ENCODE results near the gene MTG1. TPM values are rescaled to one million over a fixed set of nuclear protein-coding genes. Genes with fewer than 3 reads are reported as not detected.

MTG1 gene
- total and polyA plus RNA-seq, 2 donors (not counting 1 experiment from before 2014, with no cell fraction given) = 23.9 to 25.3 TPM

DNA sequence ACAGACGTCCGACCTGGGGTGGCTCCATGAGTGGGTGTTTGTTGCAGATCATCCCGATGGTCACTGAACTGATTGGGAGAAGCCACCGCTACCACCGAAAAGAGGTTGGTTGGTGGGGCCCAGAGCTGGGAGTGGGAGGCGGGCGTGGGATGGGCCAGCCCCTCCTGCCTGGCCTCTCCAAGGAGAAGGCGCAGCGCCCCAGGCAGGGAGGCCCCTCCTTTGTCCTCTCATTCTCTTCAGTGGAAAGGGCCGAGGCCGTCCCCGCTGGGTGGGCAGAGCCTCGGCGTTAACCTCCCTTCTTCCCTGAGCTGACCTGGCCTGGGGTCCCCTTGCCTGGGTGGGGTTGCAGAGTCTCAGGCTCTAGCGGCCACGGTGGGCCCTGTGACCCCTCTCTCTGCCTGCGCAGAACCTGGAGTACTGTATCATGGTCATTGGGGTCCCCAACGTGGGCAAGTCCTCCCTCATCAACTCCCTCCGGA is 5.2 kb downstream of the MTG1 start:
- Histone ChIP-seq H3K27me3 (ENCODE audit: control insufficient read depth, insufficient read depth, low read length) (no peaks in the 10 kb centered on the region), H3K27ac (ENCODE audit: insufficient read depth, low read length) (no peak overlapping the region), H3K4me3 (replicated peaks in 1 of 4; ENCODE audit: control extremely low read depth in 1 of 4, insufficient read depth in 1 of 4, low read depth in 3 of 4, low read length in 4 of 4) (no peak overlapping the region), H3K4me2 (ENCODE audit: extremely low read depth, insufficient read depth, low read length) (no peak overlapping the region), H3K79me2 (ENCODE audit: control insufficient read depth, insufficient read depth, low read length) (peaks cover 34% of the 10 kb centered on the region), H3K9me3 (ENCODE audit: control insufficient read depth, insufficient read depth, low read depth, low read length) (no peaks in the 10 kb centered on the region), H4K20me1 (ENCODE audit: control insufficient read depth, extremely low read depth, insufficient read depth, low read length) (no peaks in the 10 kb centered on the region), H3K36me3 (ENCODE audit: control insufficient read depth, insufficient read depth, low read length) (peaks cover 24% of the 10 kb centered on the region), H3K9ac (ENCODE audit: insufficient read depth, low read length) (no peak overlapping the region), H2AFZ (ENCODE audit: low read length) (no peak overlapping the region), H3K4me1 (ENCODE audit: control insufficient read depth, extremely low read depth, insufficient read depth, low read length) (no peaks in the 10 kb centered on the region)
- DNase-seq (ENCODE audit: low read depth in 2 of 2) = no peak
- TF ChIP-seq EZH2 (IDR thresholded peaks at IDR 0.05; ENCODE audit: low read length, missing control alignments) = no peak
- TF ChIP-seq, protein P1, sequence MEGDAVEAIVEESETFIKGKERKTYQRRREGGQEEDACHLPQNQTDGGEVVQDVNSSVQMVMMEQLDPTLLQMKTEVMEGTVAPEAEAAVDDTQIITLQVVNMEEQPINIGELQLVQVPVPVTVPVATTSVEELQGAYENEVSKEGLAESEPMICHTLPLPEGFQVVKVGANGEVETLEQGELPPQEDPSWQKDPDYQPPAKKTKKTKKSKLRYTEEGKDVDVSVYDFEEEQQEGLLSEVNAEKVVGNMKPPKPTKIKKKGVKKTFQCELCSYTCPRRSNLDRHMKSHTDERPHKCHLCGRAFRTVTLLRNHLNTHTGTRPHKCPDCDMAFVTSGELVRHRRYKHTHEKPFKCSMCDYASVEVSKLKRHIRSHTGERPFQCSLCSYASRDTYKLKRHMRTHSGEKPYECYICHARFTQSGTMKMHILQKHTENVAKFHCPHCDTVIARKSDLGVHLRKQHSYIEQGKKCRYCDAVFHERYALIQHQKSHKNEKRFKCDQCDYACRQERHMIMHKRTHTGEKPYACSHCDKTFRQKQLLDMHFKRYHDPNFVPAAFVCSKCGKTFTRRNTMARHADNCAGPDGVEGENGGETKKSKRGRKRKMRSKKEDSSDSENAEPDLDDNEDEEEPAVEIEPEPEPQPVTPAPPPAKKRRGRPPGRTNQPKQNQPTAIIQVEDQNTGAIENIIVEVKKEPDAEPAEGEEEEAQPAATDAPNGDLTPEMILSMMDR (conservative IDR thresholded peaks at IDR 0.05 in 1 of 2, IDR thresholded peaks at IDR 0.05 in 1 of 2; ENCODE audit: low read depth in 1 of 2, low read length in 2 of 2) = no peak

DNA sequence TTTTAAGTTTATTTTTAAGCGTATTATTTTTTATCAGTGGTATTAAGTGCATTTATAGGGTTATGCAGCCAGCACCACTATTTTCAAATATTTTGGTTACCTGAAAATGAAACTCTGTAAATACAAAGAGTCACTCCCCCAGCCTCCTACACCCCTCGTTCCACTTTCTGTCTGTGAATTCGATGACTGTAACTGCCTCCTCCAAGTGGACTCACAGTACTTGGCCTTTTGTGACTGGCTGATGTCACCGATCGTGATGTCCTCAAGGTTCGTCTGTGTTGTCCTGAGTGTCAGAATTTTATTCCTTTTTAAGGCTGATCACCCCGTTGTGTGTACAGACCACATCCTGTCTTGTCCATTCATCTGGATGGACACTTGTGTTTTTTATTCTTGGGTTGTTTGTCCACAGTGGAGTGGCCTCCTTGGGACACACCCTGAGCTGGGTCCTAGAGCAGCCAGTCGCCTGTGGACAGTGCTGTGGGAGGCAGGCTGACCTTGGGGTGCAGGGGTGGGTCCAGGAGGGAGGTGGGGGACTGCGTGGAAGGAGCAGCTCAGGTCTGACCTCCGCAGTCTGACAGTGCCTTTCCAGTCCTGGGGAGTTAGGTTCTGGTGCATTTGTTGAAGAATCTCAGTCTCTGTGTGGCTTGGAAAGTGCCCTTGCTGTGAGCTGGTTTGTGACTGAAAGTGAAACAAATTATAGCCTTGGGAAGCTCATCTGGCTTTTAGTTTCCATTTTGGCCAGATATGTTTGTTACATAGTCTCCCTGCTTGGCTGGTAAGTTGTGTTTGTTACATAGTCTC is 6.9 kb downstream of the MTG1 start:
- H3K27ac ChIP-seq (ENCODE audit: insufficient read depth, low read length) = no peak overlapping the region
- no peak overlapping the region for H3K9ac ChIP-seq (ENCODE audit: insufficient read depth, low read length)
- DNase-seq (ENCODE audit: low read depth in 2 of 2) = no peak
- H3K36me3 ChIP-seq (ENCODE audit: control insufficient read depth, insufficient read depth, low read length) = peaks cover 24% of the 10 kb centered on the region
- H3K4me3 ChIP-seq (replicated peaks in 1 of 4; ENCODE audit: control extremely low read depth in 1 of 4, insufficient read depth in 1 of 4, low read depth in 3 of 4, low read length in 4 of 4) = no peak overlapping the region
- peaks cover 18% of the 10 kb centered on the region for H3K79me2 ChIP-seq (ENCODE audit: control insufficient read depth, insufficient read depth, low read length)
- no peak overlapping the region for H2AFZ ChIP-seq (ENCODE audit: low read length)
- H3K4me1 ChIP-seq (ENCODE audit: control insufficient read depth, extremely low read depth, insufficient read depth, low read length) = peaks cover 10% of the 10 kb centered on the region
- H4K20me1 ChIP-seq (ENCODE audit: control insufficient read depth, extremely low read depth, insufficient read depth, low read length) = no peaks in the 10 kb centered on the region
- no peaks in the 10 kb centered on the region for H3K27me3 ChIP-seq (ENCODE audit: control insufficient read depth, insufficient read depth, low read length)
- H3K9me3 ChIP-seq (ENCODE audit: control insufficient read depth, insufficient read depth, low read depth, low read length) = no peaks in the 10 kb centered on the region
- TF ChIP-seq, protein P1 (conservative IDR thresholded peaks at IDR 0.05 in 1 of 2, IDR thresholded peaks at IDR 0.05 in 1 of 2; ENCODE audit: low read depth in 1 of 2, low read length in 2 of 2) = no peak
- TF ChIP-seq EZH2 (IDR thresholded peaks at IDR 0.05; ENCODE audit: low read length, missing control alignments) = no peak
- no peak overlapping the region for H3K4me2 ChIP-seq (ENCODE audit: extremely low read depth, insufficient read depth, low read length)

DNA sequence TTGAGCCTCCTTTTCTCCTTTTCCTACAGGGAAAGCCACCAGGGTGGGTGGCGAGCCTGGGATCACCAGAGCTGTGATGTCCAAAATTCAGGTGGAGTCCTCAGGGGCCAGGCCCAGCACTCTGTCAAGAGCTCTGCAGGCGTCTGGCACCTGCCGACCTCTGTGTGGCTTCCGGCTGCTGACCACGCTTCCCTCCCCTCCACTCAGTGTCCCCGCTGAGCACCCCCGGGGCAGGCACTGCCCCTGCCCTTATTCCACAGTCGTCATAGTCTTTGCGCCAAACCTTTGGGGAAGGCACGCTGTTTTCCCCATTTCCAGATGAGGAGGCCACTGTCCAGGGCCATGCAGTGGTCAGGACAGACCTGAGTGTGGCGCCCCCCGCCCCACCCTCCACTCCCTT is 7.5 kb downstream of the MTG1 start:
- Histone ChIP-seq H3K27ac (ENCODE audit: insufficient read depth, low read length) (no peak overlapping the region), H3K79me2 (ENCODE audit: control insufficient read depth, insufficient read depth, low read length) (peaks cover 13% of the 10 kb centered on the region), H3K9ac (ENCODE audit: insufficient read depth, low read length) (no peak overlapping the region), H3K4me2 (ENCODE audit: extremely low read depth, insufficient read depth, low read length) (no peak overlapping the region), H3K4me3 (replicated peaks in 1 of 4; ENCODE audit: control extremely low read depth in 1 of 4, insufficient read depth in 1 of 4, low read depth in 3 of 4, low read length in 4 of 4) (no peak overlapping the region), H4K20me1 (ENCODE audit: control insufficient read depth, extremely low read depth, insufficient read depth, low read length) (no peaks in the 10 kb centered on the region), H2AFZ (ENCODE audit: low read length) (no peak overlapping the region), H3K4me1 (ENCODE audit: control insufficient read depth, extremely low read depth, insufficient read depth, low read length) (peaks cover 10% of the 10 kb centered on the region), H3K9me3 (ENCODE audit: control insufficient read depth, insufficient read depth, low read depth, low read length) (no peaks in the 10 kb centered on the region), H3K27me3 (ENCODE audit: control insufficient read depth, insufficient read depth, low read length) (no peaks in the 10 kb centered on the region), H3K36me3 (ENCODE audit: control insufficient read depth, insufficient read depth, low read length) (peaks cover 21% of the 10 kb centered on the region)
- DNase-seq (ENCODE audit: low read depth in 2 of 2) = no peak
- TF ChIP-seq, protein P1 (conservative IDR thresholded peaks at IDR 0.05 in 1 of 2, IDR thresholded peaks at IDR 0.05 in 1 of 2; ENCODE audit: low read depth in 1 of 2, low read length in 2 of 2) = no peak
- no peak for TF ChIP-seq EZH2 (IDR thresholded peaks at IDR 0.05; ENCODE audit: low read length, missing control alignments)

Data from fibroblast of lung (primary cell).